ENCODE data around the gene PTPRK.

Gene PTPRK

GRCh38 chr6:128112494-128112893 is 407.9 kb downstream of the PTPRK start:
- WGBS, 2 donors (ENCODE audit: extremely low coverage in 2 of 2, insufficient read length in 2 of 2, insufficient replicate concordance in 1 of 2), result no CpG with 5 or more reads among the region's 2 CpGs
- no peak overlapping the region for H3K4me3 ChIP-seq (ENCODE audit: low read length in 2 of 2)
- H2BK12ac ChIP-seq (ENCODE audit: low read length), result no peak overlapping the region

GRCh38 chr6:128111096-128111495 is 409.3 kb downstream of the PTPRK start:
- Histone ChIP-seq H3K27ac (replicated peaks; ENCODE audit: low read length) (no peak overlapping the region), H2AK5ac (ENCODE audit: low read depth, low read length) (no peak overlapping the region), H3K4me1 (ENCODE audit: control insufficient read depth in 2 of 2, insufficient read depth in 1 of 2, low read depth in 1 of 2, low read length in 2 of 2) (no peaks in the 10 kb centered on the region), H3K18ac (ENCODE audit: low read length) (no peak overlapping the region), H2BK12ac (ENCODE audit: low read length) (no peak overlapping the region), H3K36me3 (replicated peaks in 1 of 2; ENCODE audit: control insufficient read depth in 2 of 2, insufficient read depth in 2 of 2, low read length in 2 of 2) (no peaks in the 10 kb centered on the region), H4K8ac (ENCODE audit: low read depth, low read length) (no peak overlapping the region), H3K27me3 (ENCODE audit: control insufficient read depth in 3 of 3, insufficient read depth in 3 of 3, low read depth in 1 of 3, low read length in 3 of 3) (no peaks in the 10 kb centered on the region), H4K91ac (ENCODE audit: low read depth, low read length, poor library complexity) (no peak overlapping the region), H2BK15ac (ENCODE audit: low read length) (no peak overlapping the region), H3K4me2 (ENCODE audit: insufficient read depth, low read length, poor library complexity, severe bottlenecking) (no peak overlapping the region), H3K14ac (ENCODE audit: low read length) (no peak overlapping the region), H3K4ac (ENCODE audit: low read length) (no peak overlapping the region), H3K23ac (ENCODE audit: low read depth, low read length, poor library complexity) (no peak overlapping the region), H2BK120ac (ENCODE audit: low read depth, low read length) (no peak overlapping the region), H2AFZ (ENCODE audit: low read length) (no peak overlapping the region), H3K9ac (ENCODE audit: low read depth, low read length, poor library complexity) (no peak overlapping the region), H3K4me3 (ENCODE audit: low read length in 2 of 2) (no peak overlapping the region), H3K79me1 (ENCODE audit: low read depth, low read length) (no peaks in the 10 kb centered on the region), H2BK5ac (ENCODE audit: low read length) (no peak overlapping the region), H3K9me3 (replicated peaks in 1 of 2; ENCODE audit: control insufficient read depth in 2 of 2, insufficient read depth in 1 of 2, low read depth in 1 of 2, low read length in 2 of 2) (no peaks in the 10 kb centered on the region)
- DNase-seq (ENCODE audit: low spot score), result no peak
- WGBS, 2 donors (ENCODE audit: extremely low coverage in 2 of 2, insufficient read length in 2 of 2, insufficient replicate concordance in 1 of 2), result no CpG with 5 or more reads among the region's 2 CpGs

More at GRCh38 chr6:128112494-128112893, 407.9 kb downstream of the PTPRK start:
- Histone ChIP-seq H3K4me2 (ENCODE audit: insufficient read depth, low read length, poor library complexity, severe bottlenecking) (no peak overlapping the region), H3K9ac (ENCODE audit: low read depth, low read length, poor library complexity) (no peak overlapping the region), H3K27ac (replicated peaks; ENCODE audit: low read length) (no peak overlapping the region), H4K8ac (ENCODE audit: low read depth, low read length) (no peak overlapping the region), H3K79me1 (ENCODE audit: low read depth, low read length) (no peaks in the 10 kb centered on the region), H3K18ac (ENCODE audit: low read length) (no peak overlapping the region), H3K4me1 (ENCODE audit: control insufficient read depth in 2 of 2, insufficient read depth in 1 of 2, low read depth in 1 of 2, low read length in 2 of 2) (no peaks in the 10 kb centered on the region), H2BK15ac (ENCODE audit: low read length) (no peak overlapping the region), H4K91ac (ENCODE audit: low read depth, low read length, poor library complexity) (no peak overlapping the region), H3K9me3 (replicated peaks in 1 of 2; ENCODE audit: control insufficient read depth in 2 of 2, insufficient read depth in 1 of 2, low read depth in 1 of 2, low read length in 2 of 2) (no peaks in the 10 kb centered on the region), H3K23ac (ENCODE audit: low read depth, low read length, poor library complexity) (no peak overlapping the region), H3K14ac (ENCODE audit: low read length) (no peak overlapping the region), H2BK5ac (ENCODE audit: low read length) (no peak overlapping the region), H2AK5ac (ENCODE audit: low read depth, low read length) (no peak overlapping the region), H3K27me3 (ENCODE audit: control insufficient read depth in 3 of 3, insufficient read depth in 3 of 3, low read depth in 1 of 3, low read length in 3 of 3) (no peaks in the 10 kb centered on the region), H3K36me3 (replicated peaks in 1 of 2; ENCODE audit: control insufficient read depth in 2 of 2, insufficient read depth in 2 of 2, low read length in 2 of 2) (no peaks in the 10 kb centered on the region), H2BK120ac (ENCODE audit: low read depth, low read length) (no peak overlapping the region), H2AFZ (ENCODE audit: low read length) (no peak overlapping the region), H3K4ac (ENCODE audit: low read length) (no peak overlapping the region)
- no peak for DNase-seq (ENCODE audit: low spot score)

- no peak overlapping the region for H2AFZ ChIP-seq (ENCODE audit: low read length)
- no peak overlapping the region for H3K23ac ChIP-seq (ENCODE audit: low read depth, low read length, poor library complexity)
- H2AK5ac ChIP-seq (ENCODE audit: low read depth, low read length), result no peak overlapping the region
- H4K91ac ChIP-seq (ENCODE audit: low read depth, low read length, poor library complexity), result no peak overlapping the region
- H3K14ac ChIP-seq (ENCODE audit: low read length), result no peak overlapping the region
- H3K9ac ChIP-seq (ENCODE audit: low read depth, low read length, poor library complexity), result no peak overlapping the region
- no peak for DNase-seq (ENCODE audit: low spot score)
- no peak overlapping the region for H4K8ac ChIP-seq (ENCODE audit: low read depth, low read length)
- H2BK15ac ChIP-seq (ENCODE audit: low read length), result no peak overlapping the region
- no peaks in the 10 kb centered on the region for H3K9me3 ChIP-seq (replicated peaks in 1 of 2; ENCODE audit: control insufficient read depth in 2 of 2, insufficient read depth in 1 of 2, low read depth in 1 of 2, low read length in 2 of 2)
- H2BK120ac ChIP-seq (ENCODE audit: low read depth, low read length), result no peak overlapping the region
- H3K27me3 ChIP-seq (ENCODE audit: control insufficient read depth in 3 of 3, insufficient read depth in 3 of 3, low read depth in 1 of 3, low read length in 3 of 3), result no peaks in the 10 kb centered on the region
- no CpG with 5 or more reads among the region's 1 CpG for WGBS, 2 donors (ENCODE audit: extremely low coverage in 2 of 2, insufficient read length in 2 of 2, insufficient replicate concordance in 1 of 2)
- H3K36me3 ChIP-seq (replicated peaks in 1 of 2; ENCODE audit: control insufficient read depth in 2 of 2, insufficient read depth in 2 of 2, low read length in 2 of 2), result no peaks in the 10 kb centered on the region
- no peak overlapping the region for H3K27ac ChIP-seq (replicated peaks; ENCODE audit: low read length)
- no peak overlapping the region for H2BK5ac ChIP-seq (ENCODE audit: low read length)
- H3K18ac ChIP-seq (ENCODE audit: low read length), result no peak overlapping the region
- H3K4ac ChIP-seq (ENCODE audit: low read length), result no peak overlapping the region
- H3K4me2 ChIP-seq (ENCODE audit: insufficient read depth, low read length, poor library complexity, severe bottlenecking), result no peak overlapping the region
- H3K79me1 ChIP-seq (ENCODE audit: low read depth, low read length), result no peaks in the 10 kb centered on the region
- H2BK12ac ChIP-seq (ENCODE audit: low read length), result no peak overlapping the region
- H3K4me1 ChIP-seq (ENCODE audit: control insufficient read depth in 2 of 2, insufficient read depth in 1 of 2, low read depth in 1 of 2, low read length in 2 of 2), result peaks cover 0 to 1% of the 10 kb centered on the region in 2 donors
- H3K4me3 ChIP-seq (ENCODE audit: low read length in 2 of 2), result no peak overlapping the region
Observed at GRCh38 chr6:128107682-128108081, 412.7 kb downstream of the PTPRK start.

GRCh38 chr6:128099571-128100197 is 420.7 kb downstream of the PTPRK start:
- H3K14ac ChIP-seq (ENCODE audit: low read length), result no peak overlapping the region
- H3K4me1 ChIP-seq (ENCODE audit: control insufficient read depth in 2 of 2, insufficient read depth in 1 of 2, low read depth in 1 of 2, low read length in 2 of 2), result peaks cover 0 to 1% of the 10 kb centered on the region in 2 donors
- H3K36me3 ChIP-seq (replicated peaks in 1 of 2; ENCODE audit: control insufficient read depth in 2 of 2, insufficient read depth in 2 of 2, low read length in 2 of 2), result no peaks in the 10 kb centered on the region
- H3K27ac ChIP-seq (replicated peaks; ENCODE audit: low read length), result no peak overlapping the region
- H3K9me3 ChIP-seq (replicated peaks in 1 of 2; ENCODE audit: control insufficient read depth in 2 of 2, insufficient read depth in 1 of 2, low read depth in 1 of 2, low read length in 2 of 2), result no peaks in the 10 kb centered on the region
- no peak overlapping the region for H2BK15ac ChIP-seq (ENCODE audit: low read length)
- no peak overlapping the region for H3K9ac ChIP-seq (ENCODE audit: low read depth, low read length, poor library complexity)
- no peak overlapping the region for H2BK120ac ChIP-seq (ENCODE audit: low read depth, low read length)
- no peak overlapping the region for H3K4ac ChIP-seq (ENCODE audit: low read length)
- H2BK5ac ChIP-seq (ENCODE audit: low read length), result no peak overlapping the region
- no peak overlapping the region for H3K23ac ChIP-seq (ENCODE audit: low read depth, low read length, poor library complexity)
- H3K4me2 ChIP-seq (ENCODE audit: insufficient read depth, low read length, poor library complexity, severe bottlenecking), result no peak overlapping the region
- H4K8ac ChIP-seq (ENCODE audit: low read depth, low read length), result no peak overlapping the region
- H3K27me3 ChIP-seq (ENCODE audit: control insufficient read depth in 3 of 3, insufficient read depth in 3 of 3, low read depth in 1 of 3, low read length in 3 of 3), result no peaks in the 10 kb centered on the region
- H3K18ac ChIP-seq (ENCODE audit: low read length), result no peak overlapping the region
- no peaks in the 10 kb centered on the region for H3K79me1 ChIP-seq (ENCODE audit: low read depth, low read length)
- WGBS, 2 donors (ENCODE audit: extremely low coverage in 2 of 2, insufficient read length in 2 of 2, insufficient replicate concordance in 1 of 2), result no CpG with 5 or more reads among the region's 1 CpG
- no peak overlapping the region for H2AFZ ChIP-seq (ENCODE audit: low read length)
- DNase-seq (ENCODE audit: low spot score), result no peak
- H3K4me3 ChIP-seq (ENCODE audit: low read length in 2 of 2), result no peak overlapping the region
- no peak overlapping the region for H4K91ac ChIP-seq (ENCODE audit: low read depth, low read length, poor library complexity)
- no peak overlapping the region for H2AK5ac ChIP-seq (ENCODE audit: low read depth, low read length)
- H2BK12ac ChIP-seq (ENCODE audit: low read length), result no peak overlapping the region
